Parathyroid adenoma (tissue), 2 donors: ENCODE data around the gene HIF1A.
"Not testable (repeated sequence)": the region's sequence is repeated elsewhere in the genome, so short reads cannot be mapped to it uniquely, and the experiment has no call there.

ENCODE experiments used
- H2AFZ ChIP-seq: fragments of 300-600 bp; sonication (generic); one replicate; pipeline ENCODE4 v1.7.0; 2017; ENCODE audit warnings: antibody characterized with exemption, mild to moderate bottlenecking
- H3K27ac ChIP-seq: fragments of 300-600 bp; sonication (generic); one replicate; pipeline ENCODE4 v1.7.0; 2017
- H3K27me3 ChIP-seq: fragments of 300-600 bp; sonication (generic); one replicate; pipeline ENCODE4 v1.7.0; 2017; ENCODE audit warnings: low read length; ENCODE audit not compliant: control insufficient read depth, insufficient read depth
- H3K36me3 ChIP-seq: fragments of 300-600 bp; sonication (generic); one replicate; pipeline ENCODE4 v1.7.0; 2017; ENCODE audit warnings: low read length; ENCODE audit not compliant: control insufficient read depth, insufficient read depth
- H3K4me1 ChIP-seq: fragments of 300-600 bp; sonication (generic); one replicate; pipeline ENCODE4 v1.7.0; 2017; ENCODE audit warnings: control low read depth
- H3K4me2 ChIP-seq: fragments of 300-600 bp; sonication (generic); one replicate; pipeline ENCODE4 v1.7.0; 2017; ENCODE audit warnings: low read length
- H3K4me3 ChIP-seq: fragments of 300-600 bp; sonication (generic); one replicate; pipeline ENCODE4 v1.7.0; 2017; ENCODE audit warnings: low read depth, low read length
- H3K79me2 ChIP-seq: fragments of 300-600 bp; sonication (generic); one replicate; pipeline ENCODE4 v1.7.0; 2017; ENCODE audit warnings: control low read depth
- H3K9ac ChIP-seq: fragments of 300-600 bp; sonication (generic); one replicate; pipeline ENCODE4 v1.7.0; 2017; ENCODE audit warnings: mild to moderate bottlenecking
- H3K9me3 ChIP-seq: fragments of 300-600 bp; sonication (generic); one replicate; pipeline ENCODE4 v1.7.0; 2017; ENCODE audit warnings: low read length; ENCODE audit not compliant: control insufficient read depth
- TF ChIP-seq, protein P1 (sequence below): fragments of 300-600 bp; sonication (generic); IDR thresholded peaks from one replicate; pipeline ENCODE4 v1.7.0; 2017; ENCODE audit warnings: antibody characterized with exemption, mild to moderate bottlenecking
- donor health status: primary hyperparathyroidism.

The HIF1A gene

DNA sequence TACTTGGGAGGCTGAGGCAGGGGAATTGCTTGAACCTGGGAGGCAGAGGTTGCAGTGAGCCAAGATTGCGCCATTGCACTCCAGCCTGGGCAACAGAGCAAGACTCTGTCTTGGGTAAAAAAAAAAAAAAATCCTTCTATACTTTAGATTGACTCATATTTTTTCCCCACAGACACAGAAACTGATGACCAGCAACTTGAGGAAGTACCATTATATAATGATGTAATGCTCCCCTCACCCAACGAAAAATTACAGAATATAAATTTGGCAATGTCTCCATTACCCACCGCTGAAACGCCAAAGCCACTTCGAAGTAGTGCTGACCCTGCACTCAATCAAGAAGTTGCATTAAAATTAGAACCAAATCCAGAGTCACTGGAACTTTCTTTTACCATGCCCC lies 42.6 kb downstream of the HIF1A start:
- Histone ChIP-seq H3K27me3 (no peaks in the 10 kb centered on the region), H3K4me1 (no peaks in the 10 kb centered on the region), H3K9me3 (no peaks in the 10 kb centered on the region), H3K79me2 (no peaks in the 10 kb centered on the region), H3K4me3 (no peak overlapping the region), H2AFZ (no peak overlapping the region), H3K9ac (no peak overlapping the region), H3K27ac (no peak overlapping the region), H3K4me2 (no peak overlapping the region), H3K36me3 (peaks cover 2% of the 10 kb centered on the region)
- TF ChIP-seq, protein P1, sequence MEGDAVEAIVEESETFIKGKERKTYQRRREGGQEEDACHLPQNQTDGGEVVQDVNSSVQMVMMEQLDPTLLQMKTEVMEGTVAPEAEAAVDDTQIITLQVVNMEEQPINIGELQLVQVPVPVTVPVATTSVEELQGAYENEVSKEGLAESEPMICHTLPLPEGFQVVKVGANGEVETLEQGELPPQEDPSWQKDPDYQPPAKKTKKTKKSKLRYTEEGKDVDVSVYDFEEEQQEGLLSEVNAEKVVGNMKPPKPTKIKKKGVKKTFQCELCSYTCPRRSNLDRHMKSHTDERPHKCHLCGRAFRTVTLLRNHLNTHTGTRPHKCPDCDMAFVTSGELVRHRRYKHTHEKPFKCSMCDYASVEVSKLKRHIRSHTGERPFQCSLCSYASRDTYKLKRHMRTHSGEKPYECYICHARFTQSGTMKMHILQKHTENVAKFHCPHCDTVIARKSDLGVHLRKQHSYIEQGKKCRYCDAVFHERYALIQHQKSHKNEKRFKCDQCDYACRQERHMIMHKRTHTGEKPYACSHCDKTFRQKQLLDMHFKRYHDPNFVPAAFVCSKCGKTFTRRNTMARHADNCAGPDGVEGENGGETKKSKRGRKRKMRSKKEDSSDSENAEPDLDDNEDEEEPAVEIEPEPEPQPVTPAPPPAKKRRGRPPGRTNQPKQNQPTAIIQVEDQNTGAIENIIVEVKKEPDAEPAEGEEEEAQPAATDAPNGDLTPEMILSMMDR, result no peak

DNA sequence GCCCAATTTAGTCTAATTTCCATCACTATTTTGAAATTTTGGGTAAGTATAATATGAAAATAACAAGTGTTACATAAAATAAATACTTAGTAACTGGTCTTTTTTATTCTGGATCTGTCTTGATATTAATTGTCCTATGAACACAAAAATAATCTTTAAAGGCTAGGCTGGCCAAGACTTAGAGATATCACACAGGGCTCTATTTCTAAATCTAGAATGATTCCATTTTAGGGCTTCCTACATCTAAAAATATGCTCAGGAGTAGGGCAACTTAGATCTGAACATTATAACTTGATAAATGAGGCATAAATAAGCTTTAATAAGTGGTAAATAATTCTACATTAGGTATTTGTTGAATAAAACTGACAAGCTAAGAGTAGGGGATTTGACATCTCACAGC lies 43.8 kb downstream of the HIF1A start:
- no peak overlapping the region for H3K9ac ChIP-seq
- no peaks in the 10 kb centered on the region for H3K27me3 ChIP-seq
- no peaks in the 10 kb centered on the region for H3K79me2 ChIP-seq
- H3K4me2 ChIP-seq, result no peak overlapping the region
- no peaks in the 10 kb centered on the region for H3K9me3 ChIP-seq
- peaks cover 2% of the 10 kb centered on the region for H3K36me3 ChIP-seq
- no peak overlapping the region for H3K27ac ChIP-seq
- no peak overlapping the region for H3K4me3 ChIP-seq
- TF ChIP-seq, protein P1, result no peak
- no peak overlapping the region for H2AFZ ChIP-seq
- no peaks in the 10 kb centered on the region for H3K4me1 ChIP-seq

DNA sequence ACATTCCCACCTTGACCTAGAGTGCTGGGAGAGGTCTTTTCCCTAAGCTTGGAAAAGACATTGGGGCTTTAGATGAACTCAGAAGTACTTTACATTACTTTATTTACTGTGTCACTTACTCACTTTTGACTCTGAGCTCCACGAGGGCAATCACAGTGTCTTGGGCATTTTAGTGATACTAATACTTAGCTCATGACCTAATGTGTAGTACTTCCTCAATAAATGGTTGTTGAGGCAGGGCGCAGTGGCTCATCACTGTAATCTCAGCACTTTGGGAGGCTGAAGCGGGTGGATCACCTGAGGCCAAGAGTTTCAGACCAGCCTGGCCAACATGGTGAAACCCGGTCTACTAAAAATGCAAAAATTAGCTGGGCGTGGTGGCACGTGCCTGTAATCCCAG lies 47.1 kb downstream of the HIF1A start:
- TF ChIP-seq, protein P1, result no peak
- Histone ChIP-seq H3K4me3 (no peak overlapping the region), H3K9me3 (no peaks in the 10 kb centered on the region), H2AFZ (no peak overlapping the region), H3K9ac (no peak overlapping the region), H3K79me2 (no peaks in the 10 kb centered on the region), H3K36me3 (no peaks in the 10 kb centered on the region), H3K27ac (no peak overlapping the region), H3K4me1 (no peaks in the 10 kb centered on the region), H3K27me3 (no peaks in the 10 kb centered on the region), H3K4me2 (no peak overlapping the region)

DNA sequence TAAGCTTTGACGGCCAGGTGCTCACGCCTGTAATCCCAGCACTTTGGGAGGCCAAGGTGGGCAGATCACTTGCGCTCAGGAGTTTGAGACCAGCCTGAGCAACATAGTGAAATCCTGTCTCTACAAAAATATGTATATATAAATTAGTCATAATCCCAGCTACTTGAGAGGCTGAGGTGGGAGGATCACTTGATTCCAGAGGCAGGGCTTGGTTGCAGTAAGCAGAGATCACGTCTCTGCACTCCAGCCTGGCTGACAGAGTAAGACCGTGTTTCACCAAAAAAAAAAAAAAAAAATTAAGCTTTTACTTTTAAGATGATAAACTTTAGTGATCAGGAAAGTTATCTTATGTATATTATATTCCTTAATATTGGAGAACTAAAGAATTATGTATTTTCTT lies 48.9 kb downstream of the HIF1A start:
- H3K9me3 ChIP-seq, result no peaks in the 10 kb centered on the region
- no peak overlapping the region for H3K4me2 ChIP-seq
- H3K27me3 ChIP-seq, result no peaks in the 10 kb centered on the region
- H3K36me3 ChIP-seq, result no peaks in the 10 kb centered on the region
- no peak overlapping the region for H2AFZ ChIP-seq
- H3K27ac ChIP-seq, result no peak overlapping the region
- TF ChIP-seq, protein P1, result no peak
- no peak overlapping the region for H3K9ac ChIP-seq
- H3K79me2 ChIP-seq, result no peaks in the 10 kb centered on the region
- no peaks in the 10 kb centered on the region for H3K4me1 ChIP-seq
- H3K4me3 ChIP-seq, result no peak overlapping the region

DNA sequence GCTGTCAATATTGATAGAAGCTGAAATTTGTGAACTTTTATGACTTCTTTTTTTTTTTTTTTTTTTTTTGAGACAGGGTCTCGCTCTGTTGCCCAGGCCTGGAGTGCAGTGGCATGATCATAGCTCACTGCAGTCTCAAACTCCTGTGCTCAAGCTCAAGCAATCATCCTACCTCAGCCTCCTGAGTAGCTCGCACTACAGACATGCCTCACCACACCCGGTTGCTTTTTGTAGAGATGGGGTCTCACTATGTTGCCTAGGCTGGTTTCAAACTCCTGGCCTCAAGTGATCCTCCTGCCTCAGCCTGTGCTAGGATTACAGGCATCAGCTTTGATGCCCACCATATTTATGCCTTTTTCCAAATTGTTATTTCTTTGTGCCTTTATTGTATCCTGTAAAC lies 51.0 kb downstream of the HIF1A start:
- not testable (repeated sequence) for H3K79me2 ChIP-seq, H3K9me3 ChIP-seq, H2AFZ ChIP-seq, H3K27ac ChIP-seq, H3K27me3 ChIP-seq, H3K9ac ChIP-seq, H3K36me3 ChIP-seq, H3K4me2 ChIP-seq, H3K4me3 ChIP-seq, H3K4me1 ChIP-seq
